MM.1S (cell line): ENCODE data around the gene NFAM1.

Experiments
- DNase-seq: peaks from one replicate; pipeline ENCODE4 v3.0.0-alpha.2; 2015
- H2AFZ ChIP-seq: fragments of 300-600 bp; sonication (generic); 2 replicates; pipeline ENCODE4 v1.6.0; 2016; ENCODE audit warnings: antibody characterized with exemption, low read length
- H3F3A ChIP-seq: fragments of 300-600 bp; sonication (generic); 2 replicates; pipeline ENCODE4 v1.6.1; 2016; ENCODE audit warnings: mild to moderate bottlenecking, antibody characterized with exemption, low read length, moderate library complexity, mixed read lengths; ENCODE audit not compliant: insufficient read depth
- H3K27ac ChIP-seq: fragments of 300-600 bp; sonication (generic); 2 replicates; pipeline ENCODE4 v1.5.1; 2016; ENCODE audit warnings: mild to moderate bottlenecking, low read length
- H3K27me3 ChIP-seq: fragments of 300-600 bp; sonication (generic); replicated peaks from 2 replicates; pipeline ENCODE4 v1.6.0; 2016; ENCODE audit warnings: low read length; ENCODE audit not compliant: insufficient read depth
- H3K36me3 ChIP-seq: fragments of 300-600 bp; sonication (generic); replicated peaks from 2 replicates; pipeline ENCODE4 v1.6.1; 2016; ENCODE audit warnings: mild to moderate bottlenecking, low read length, mixed read lengths; ENCODE audit not compliant: insufficient read depth
- H3K4me1 ChIP-seq: fragments of 300-600 bp; sonication (generic); 2 replicates; pipeline ENCODE4 v1.6.1; 2016; ENCODE audit warnings: low read length, mixed read lengths
- H3K4me2 ChIP-seq: fragments of 300-600 bp; sonication (generic); 2 replicates; pipeline ENCODE4 v1.6.0; 2016; ENCODE audit warnings: low read depth, low read length
- H3K4me3 ChIP-seq: fragments of 300-600 bp; sonication (generic); 2 replicates; pipeline ENCODE4 v1.5.1; 2016; ENCODE audit warnings: low read length, mixed read lengths
- H3K79me2 ChIP-seq: fragments of 300-600 bp; sonication (generic); 2 replicates; pipeline ENCODE4 v1.6.1; 2016; ENCODE audit warnings: mixed run types, low read length, mixed read lengths
- H3K9ac ChIP-seq: fragments of 300-600 bp; sonication (generic); 2 replicates; pipeline ENCODE4 v1.6.1; 2016; ENCODE audit warnings: low read length, mixed read lengths
- H3K9me2 ChIP-seq: fragments of 300-600 bp; sonication (generic); replicated peaks from 2 replicates; pipeline ENCODE4 v1.6.1; 2016; ENCODE audit warnings: mild to moderate bottlenecking, low read length, mixed read lengths; ENCODE audit not compliant: insufficient read depth
- H3K9me3 ChIP-seq: fragments of 300-600 bp; sonication (generic); replicated peaks from 2 replicates; pipeline ENCODE4 v1.6.1; 2016; ENCODE audit warnings: mild to moderate bottlenecking, low read length, mixed read lengths; ENCODE audit not compliant: insufficient read depth
- H4K20me1 ChIP-seq: fragments of 300-600 bp; sonication (generic); 2 replicates; pipeline ENCODE4 v1.6.1; 2016; ENCODE audit warnings: mild to moderate bottlenecking, low read length, moderate library complexity, mixed read lengths; ENCODE audit not compliant: insufficient read depth
- CTCF ChIP-seq: fragments of 300-600 bp; sonication (generic); IDR thresholded peaks from 2 replicates; pipeline ENCODE4 v1.5.1; 2016; ENCODE audit warnings: antibody characterized with exemption, low read length, mixed read lengths
- EZH2 ChIP-seq: fragments of 300-600 bp; sonication (generic); optimal IDR thresholded peaks from 2 replicates; pipeline ENCODE3; 2017; ENCODE audit warnings: low read depth, mild to moderate bottlenecking, antibody characterized with exemption, low read length, mixed read lengths
- EZH2phosphoT487 ChIP-seq: fragments of 300-600 bp; sonication (generic); IDR thresholded peaks from 2 replicates; pipeline ENCODE4 v1.6.1; 2018; ENCODE audit warnings: antibody characterized with exemption, low read length

Gene NFAM1

GRCh38 chr22:42414565-42415303, 17.5 kb downstream of the NFAM1 start:
- DNase-seq, result no peak
- H3K9me2 ChIP-seq, result no peaks in the 10 kb centered on the region
- H2AFZ ChIP-seq, result no peak overlapping the region
- no peaks in the 10 kb centered on the region for H3K4me1 ChIP-seq
- H3K9me3 ChIP-seq, result no peaks in the 10 kb centered on the region
- no peak overlapping the region for H3K4me2 ChIP-seq
- no peak overlapping the region for H3K9ac ChIP-seq
- H3K4me3 ChIP-seq, result no peak overlapping the region
- H3K27ac ChIP-seq, result no peak overlapping the region
- no peaks in the 10 kb centered on the region for H3K79me2 ChIP-seq
- peaks cover 62% of the 10 kb centered on the region for H3K27me3 ChIP-seq
- H3K36me3 ChIP-seq, result no peaks in the 10 kb centered on the region
- TF ChIP-seq EZH2phosphoT487, result no peak
- no peak for TF ChIP-seq EZH2
- TF ChIP-seq CTCF, result no peak
- no peaks in the 10 kb centered on the region for H4K20me1 ChIP-seq
- no peaks in the 10 kb centered on the region for H3F3A ChIP-seq

- Histone ChIP-seq H4K20me1 (no peaks in the 10 kb centered on the region), H3K4me2 (no peak overlapping the region), H3K9me2 (no peaks in the 10 kb centered on the region), H3K36me3 (no peaks in the 10 kb centered on the region), H2AFZ (no peak overlapping the region), H3K4me1 (no peaks in the 10 kb centered on the region), H3K9ac (no peak overlapping the region), H3F3A (no peaks in the 10 kb centered on the region), H3K27ac (no peak overlapping the region), H3K4me3 (no peak overlapping the region), H3K79me2 (no peaks in the 10 kb centered on the region), H3K27me3 (peaks cover 64% of the 10 kb centered on the region), H3K9me3 (no peaks in the 10 kb centered on the region)
- DNase-seq, result no peak
- TF ChIP-seq EZH2 (no peak), EZH2phosphoT487 (no peak), CTCF (no peak)
These were observed 18.2 kb downstream of the NFAM1 start for GRCh38 chr22:42414021-42414420.

- Histone ChIP-seq H3K27me3 (peaks cover 66% of the 10 kb centered on the region), H3K4me2 (no peak overlapping the region), H3F3A (no peaks in the 10 kb centered on the region), H4K20me1 (no peaks in the 10 kb centered on the region), H3K4me1 (no peaks in the 10 kb centered on the region), H3K9me3 (no peaks in the 10 kb centered on the region), H3K9ac (no peak overlapping the region), H3K36me3 (no peaks in the 10 kb centered on the region), H3K79me2 (no peaks in the 10 kb centered on the region), H2AFZ (no peak overlapping the region), H3K4me3 (no peak overlapping the region), H3K27ac (no peak overlapping the region), H3K9me2 (no peaks in the 10 kb centered on the region)
- no peak for DNase-seq
- TF ChIP-seq EZH2phosphoT487 (no peak), EZH2 (no peak), CTCF (no peak)
These were observed 19.4 kb downstream of the NFAM1 start for GRCh38 chr22:42412744-42413333.
